PC-9 (cell line): ENCODE data around the gene FBLN2.

Experiments used
- EZH2 ChIP-seq: fragments of 200-600 bp; sonication (generic); IDR thresholded peaks from 2 replicates; pipeline ENCODE4 v1.8.0; 2017; ENCODE audit warnings: antibody characterized with exemption, low read depth
- TF ChIP-seq, protein P1 (sequence below): fragments of 200-600 bp; sonication (generic); conservative IDR thresholded peaks from 2 replicates; pipeline ENCODE4 v1.6.1; 2017; ENCODE audit warnings: mixed run types, antibody characterized with exemption, mild to moderate bottlenecking, moderate library complexity

- TF ChIP-seq, protein P1, sequence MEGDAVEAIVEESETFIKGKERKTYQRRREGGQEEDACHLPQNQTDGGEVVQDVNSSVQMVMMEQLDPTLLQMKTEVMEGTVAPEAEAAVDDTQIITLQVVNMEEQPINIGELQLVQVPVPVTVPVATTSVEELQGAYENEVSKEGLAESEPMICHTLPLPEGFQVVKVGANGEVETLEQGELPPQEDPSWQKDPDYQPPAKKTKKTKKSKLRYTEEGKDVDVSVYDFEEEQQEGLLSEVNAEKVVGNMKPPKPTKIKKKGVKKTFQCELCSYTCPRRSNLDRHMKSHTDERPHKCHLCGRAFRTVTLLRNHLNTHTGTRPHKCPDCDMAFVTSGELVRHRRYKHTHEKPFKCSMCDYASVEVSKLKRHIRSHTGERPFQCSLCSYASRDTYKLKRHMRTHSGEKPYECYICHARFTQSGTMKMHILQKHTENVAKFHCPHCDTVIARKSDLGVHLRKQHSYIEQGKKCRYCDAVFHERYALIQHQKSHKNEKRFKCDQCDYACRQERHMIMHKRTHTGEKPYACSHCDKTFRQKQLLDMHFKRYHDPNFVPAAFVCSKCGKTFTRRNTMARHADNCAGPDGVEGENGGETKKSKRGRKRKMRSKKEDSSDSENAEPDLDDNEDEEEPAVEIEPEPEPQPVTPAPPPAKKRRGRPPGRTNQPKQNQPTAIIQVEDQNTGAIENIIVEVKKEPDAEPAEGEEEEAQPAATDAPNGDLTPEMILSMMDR = no peak
- no peak for TF ChIP-seq EZH2
These were observed 34.9 kb upstream of the FBLN2 start for GRCh38 chr3:13513913-13514517.
